Esophagus squamous epithelium (tissue), 5 donors: ENCODE data around the gene TMEM179B. TPM values are rescaled to one million over a fixed set of nuclear protein-coding genes. Genes with fewer than 3 reads are reported as not detected.

Experiments
- DNase-seq: peaks from one replicate; lab custom pipeline; 2025; lab: John Stamatoyannopoulos, UW
- H3K27ac ChIP-seq, 4 donors: fragments of 200-600 bp; sonication (generic); one replicate each; pipeline ENCODE4 v1.5.1; 2016 to 2019; ENCODE audit warnings: mild to moderate bottlenecking in 1 of 4
- H3K27me3 ChIP-seq, 4 donors: fragments of 200-600 bp; sonication (generic); 1 replicate in 3 of 4; 2 replicates in 1 of 4; pipeline versions ENCODE4 v1.5.1 to v1.6.0; 2017 to 2021; ENCODE audit warnings: antibody characterized with exemption in 1 of 4
- H3K36me3 ChIP-seq, 3 donors: fragments of 200-600 bp; sonication (generic); one replicate each; pipeline ENCODE4 v1.5.1; 2016 to 2019
- H3K4me1 ChIP-seq, 3 donors: fragments of 200-600 bp; sonication (generic); one replicate each; pipeline ENCODE4 v1.5.1; 2017 to 2019
- H3K4me3 ChIP-seq, 4 donors: fragments of 200-600 bp; sonication (generic); 1 replicate in 3 of 4; 2 replicates in 1 of 4; pipeline ENCODE4 v1.5.1; 2016 to 2019; ENCODE audit warnings: mild to moderate bottlenecking in 2 of 4, moderate library complexity in 1 of 4
- H3K9me3 ChIP-seq, 3 donors: fragments of 200-600 bp; sonication (generic); one replicate each; pipeline ENCODE4 v1.5.1; 2016 to 2019
- POLR2A ChIP-seq, 4 donors: fragments of 450-650 bp; IDR thresholded peaks; one replicate each; pipeline ENCODE4 v1.6.1; 2017; ENCODE audit warnings: antibody characterized with exemption in 4 of 4, mild to moderate bottlenecking in 4 of 4, moderate library complexity in 3 of 4
- WGBS, 2 donors: methylation state at CpG; one replicate each; pipeline ENCODE4 v1.1.5; 2018; 5-methylcytosine and 5-hydroxymethylcytosine counted together
- intact Hi-C: fragments of 100-400 bp; cut with DNase I; formaldehyde crosslinking; loops from one replicate; pipeline ENCODE4 v1.15.0; 2022
- total RNA-seq, 4 donors: library from RNA; depleted of rRNA; stranded (reverse); fragments of >200 nt; gene quantifications; one replicate each; pipeline ENCODE4 v1.1.0, GENCODE V29; 2016
- TF ChIP-seq, protein P1 (sequence below), 6 experiments: fragments of 450-650 bp in 4 of 6; fragments of 200-600 bp in 2 of 6; sonication (generic) in 2 of 6; IDR thresholded peaks; one replicate each; pipeline ENCODE4 v1.5.1; 2016 to 2019; ENCODE audit warnings: antibody characterized with exemption in 6 of 6, mild to moderate bottlenecking in 4 of 6, moderate library complexity in 4 of 6
- donor health status: DM: yes; HTN: yes; CAD: no.

The TMEM179B gene
- total RNA-seq, 4 donors from 2014 or later = 35.6 to 60.1 (median 43.3) TPM

- DNase-seq = no peak
- Histone ChIP-seq H3K36me3 (peaks cover 61 to 95% (median 79%) of the 10 kb centered on the region in 3 donors), H3K4me3 (no peak overlapping the region), H3K27me3 (no peaks in the 10 kb centered on the region), H3K27ac (no peak overlapping the region), H3K9me3 (no peaks in the 10 kb centered on the region), H3K4me1 (peaks cover 4 to 16% (median 13%) of the 10 kb centered on the region in 3 donors)
- intact Hi-C loops = no loop called here
- WGBS, 2 donors = 80 to 89% methylated on average over 3 to 7 of the region's 10 CpGs
- no peak for TF ChIP-seq POLR2A (IDR thresholded peaks at IDR 0.05)
- TF ChIP-seq, protein P1, sequence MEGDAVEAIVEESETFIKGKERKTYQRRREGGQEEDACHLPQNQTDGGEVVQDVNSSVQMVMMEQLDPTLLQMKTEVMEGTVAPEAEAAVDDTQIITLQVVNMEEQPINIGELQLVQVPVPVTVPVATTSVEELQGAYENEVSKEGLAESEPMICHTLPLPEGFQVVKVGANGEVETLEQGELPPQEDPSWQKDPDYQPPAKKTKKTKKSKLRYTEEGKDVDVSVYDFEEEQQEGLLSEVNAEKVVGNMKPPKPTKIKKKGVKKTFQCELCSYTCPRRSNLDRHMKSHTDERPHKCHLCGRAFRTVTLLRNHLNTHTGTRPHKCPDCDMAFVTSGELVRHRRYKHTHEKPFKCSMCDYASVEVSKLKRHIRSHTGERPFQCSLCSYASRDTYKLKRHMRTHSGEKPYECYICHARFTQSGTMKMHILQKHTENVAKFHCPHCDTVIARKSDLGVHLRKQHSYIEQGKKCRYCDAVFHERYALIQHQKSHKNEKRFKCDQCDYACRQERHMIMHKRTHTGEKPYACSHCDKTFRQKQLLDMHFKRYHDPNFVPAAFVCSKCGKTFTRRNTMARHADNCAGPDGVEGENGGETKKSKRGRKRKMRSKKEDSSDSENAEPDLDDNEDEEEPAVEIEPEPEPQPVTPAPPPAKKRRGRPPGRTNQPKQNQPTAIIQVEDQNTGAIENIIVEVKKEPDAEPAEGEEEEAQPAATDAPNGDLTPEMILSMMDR (IDR thresholded peaks at IDR 0.05) = no peak
Measured at GRCh38 chr11:62799486-62799885, 12.3 kb downstream of the TMEM179B start.

DNA sequence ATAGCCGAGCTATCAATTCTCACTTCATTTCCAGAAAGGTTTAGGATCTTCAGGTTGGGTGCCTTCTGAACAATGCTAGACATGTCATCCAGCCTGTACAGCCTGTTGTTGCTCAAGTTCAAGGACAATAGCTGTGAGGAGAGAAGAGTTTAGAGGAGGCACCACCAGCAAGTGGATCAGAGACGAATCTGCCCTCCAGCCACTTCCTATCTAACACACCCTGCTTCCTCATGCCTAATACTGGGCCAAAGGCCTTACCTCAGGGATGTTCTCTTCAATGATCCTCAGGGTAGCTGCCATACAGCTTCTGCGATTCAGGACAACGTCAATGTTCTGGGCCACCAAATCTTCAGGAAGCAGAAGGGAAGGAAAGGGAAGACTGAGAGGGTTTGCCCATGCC, 13.9 kb downstream of the TMEM179B start:
- no peaks in the 10 kb centered on the region for H3K9me3 ChIP-seq
- peaks cover 47 to 79% (median 63%) of the 10 kb centered on the region in 3 donors for H3K36me3 ChIP-seq
- 67 to 78% methylated on average over 3 to 4 of the region's 4 CpGs for WGBS, 2 donors
- no peaks in the 10 kb centered on the region for H3K27me3 ChIP-seq
- H3K4me3 ChIP-seq = no peak overlapping the region
- intact Hi-C loops = no loop called here
- peaks cover 7 to 25% (median 16%) of the 10 kb centered on the region in 3 donors for H3K4me1 ChIP-seq
- TF ChIP-seq, protein P1 (IDR thresholded peaks at IDR 0.05) = no peak
- no peak for TF ChIP-seq POLR2A (IDR thresholded peaks at IDR 0.05)
- no peak for DNase-seq
- H3K27ac ChIP-seq = no peak overlapping the region

GRCh38 chr11:62804310-62805075, 17.3 kb downstream of the TMEM179B start:
- 0 to 5% methylated on average over 13 to 14 of the region's 14 CpGs for WGBS, 2 donors
- DNase-seq = no peak
- peak overlapping the region; percentile 78 to 100 (median 90) for H3K4me3 ChIP-seq
- intact Hi-C loops = no loop called here
- no peaks in the 10 kb centered on the region for H3K9me3 ChIP-seq
- H3K36me3 ChIP-seq = peaks cover 28 to 53% (median 35%) of the 10 kb centered on the region in 3 donors
- H3K27ac ChIP-seq = peak overlapping the region; percentile 89 to 96 (median 96)
- no peaks in the 10 kb centered on the region for H3K27me3 ChIP-seq
- TF ChIP-seq POLR2A (IDR thresholded peaks at IDR 0.05) = no peak
- TF ChIP-seq, protein P1 (IDR thresholded peaks at IDR 0.05) = no peak
- H3K4me1 ChIP-seq = peaks cover 12 to 38% (median 26%) of the 10 kb centered on the region in 3 donors

- H3K4me1 ChIP-seq = peaks cover 12 to 38% (median 26%) of the 10 kb centered on the region in 3 donors
- peak within 1 kb of the TSS; percentile 78 to 100 (median 90) for H3K4me3 ChIP-seq
- 0% methylated on average over 8 to 9 of the region's 77 CpGs for WGBS, 2 donors
- no peaks in the 10 kb centered on the region for H3K27me3 ChIP-seq
- peak within 1 kb of the TSS; percentile 89 to 96 (median 96) for H3K27ac ChIP-seq
- TF ChIP-seq, protein P1 (IDR thresholded peaks at IDR 0.05) = peak in 3 of 6 experiments; percentile 35
- peak; percentile 68 to 100 (median 98) for TF ChIP-seq POLR2A (IDR thresholded peaks at IDR 0.05)
- H3K36me3 ChIP-seq = peaks cover 21 to 45% (median 27%) of the 10 kb centered on the region in 3 donors
- intact Hi-C loops = no loop called here
- H3K9me3 ChIP-seq = no peaks in the 10 kb centered on the region
- peak; percentile 60 for DNase-seq
Measured at GRCh38 chr11:62805076-62805892, 18.1 kb downstream of the TMEM179B start, which contains the start of gene NXF1. Gene NXF1 (minus strand): TSS chr11:62805440. CDS start chr11:62805356, 84 bp downstream.
